A549 (cell line): ENCODE measurements around the gene GIPR. TPM values are rescaled to one million over a fixed set of nuclear protein-coding genes. Genes with fewer than 3 reads are reported as not detected.

ENCODE experiments used
- ATAC-seq, 2 experiments: fragments of 200-7000 bp in 1 of 2; fragments of >200 bp in 1 of 2; cut with Nextera tagmentation in 1 of 2; cut with Tn5 transposase in 1 of 2; 3 replicates each; pipeline versions ENCODE4 v1.8.0 to v1.9.1; 2018 to 2020; ENCODE audit warnings: mild to moderate bottlenecking in 1 of 2, moderate library complexity in 1 of 2
- CTCF ChIA-PET: fragments of 300-600 bp; sonication (Branson Sonifier 250); formaldehyde crosslinking; extraction: SDS; loops from one replicate; lab custom pipeline; 2021; ENCODE audit warnings: antibody characterized with exemption, inconsistent platforms; lab: Yijun Ruan, JAX
- POLR2A ChIA-PET: fragments of 350-600 bp; formaldehyde crosslinking; extraction: SDS; loops from one replicate; lab custom pipeline; 2021; ENCODE audit warnings: antibody characterized with exemption, inconsistent platforms; lab: Yijun Ruan, JAX
- DNase-seq, 2 experiments: peaks; one replicate each; pipeline versions ENCODE4 v3.0.0 to v3.0.0-alpha.2; 2011 to 2016; ENCODE audit warnings: low read depth in 1 of 2, low spot score in 1 of 2
- FAIRE-seq: peaks from 2 replicates; lab custom pipeline; 2011; peaks lifted over from hg19 to GRCh38; lab: Jason Lieb, UNC
- H3K27ac ChIP-seq, 2 experiments: fragments of >200 bp; sonication (Bioruptor Twin); formaldehyde crosslinking; 3 replicates each; pipeline ENCODE4 v1.5.1; 2016 to 2017
- H3K4me1 ChIP-seq: fragments of >200 bp; sonication (Bioruptor Twin); formaldehyde crosslinking; 3 replicates; pipeline ENCODE4 v1.6.1; 2016
- H3K4me2 ChIP-seq: fragments of >200 bp; sonication (Bioruptor Twin); formaldehyde crosslinking; 3 replicates; pipeline ENCODE4 v1.6.1; 2016
- H3K4me3 ChIP-seq: fragments of >200 bp; sonication (Bioruptor Twin); formaldehyde crosslinking; 3 replicates; pipeline ENCODE4 v1.5.1; 2016
- H3K9me3 ChIP-seq: fragments of >200 bp; sonication (Bioruptor Twin); formaldehyde crosslinking; 3 replicates; pipeline ENCODE4 v1.6.1; 2016
- BCL3 ChIP-seq: fragments of >200 bp; sonication (Bioruptor Twin); formaldehyde crosslinking; IDR thresholded peaks from 3 replicates; pipeline ENCODE4 v1.6.1; 2016
- BHLHE40 ChIP-seq: IDR thresholded peaks from 2 replicates; pipeline ENCODE4 v1.6.1; 2012; ENCODE audit warnings: low read depth, low read length, inconsistent platforms
- CEBPB ChIP-seq, 2 experiments: fragments of >200 bp in 1 of 2; sonication (Bioruptor Twin) in 1 of 2; formaldehyde crosslinking in 1 of 2; IDR thresholded peaks; 2 replicates each; pipeline ENCODE4 v1.6.1; 2012 to 2016
- EHF ChIP-seq: fragments of 250-450 bp; sonication (Bioruptor Pico); IDR thresholded peaks from 2 replicates; pipeline ENCODE4 v1.5.0; 2020; ENCODE audit warnings: mild to moderate bottlenecking
- EHMT2 ChIP-seq: fragments of 200-600 bp; sonication (generic); IDR thresholded peaks from 2 replicates; pipeline ENCODE4 v1.6.1; 2016; ENCODE audit warnings: antibody characterized with exemption, low read depth, mild to moderate bottlenecking, moderate library complexity
- ESRRA ChIP-seq: fragments of 150-350 bp; IDR thresholded peaks from 2 replicates; pipeline ENCODE4 v1.6.1; 2014; ENCODE audit warnings: mild to moderate bottlenecking, low read length, borderline replicate concordance
- FOSB ChIP-seq: fragments of 250-450 bp; sonication (Bioruptor Pico); IDR thresholded peaks from 2 replicates; pipeline ENCODE4 v1.5.0; 2020; ENCODE audit warnings: mild to moderate bottlenecking, moderate library complexity
- HEYL ChIP-seq: fragments of 250-450 bp; sonication (Bioruptor Pico); IDR thresholded peaks from 2 replicates; pipeline ENCODE4 v1.8.0; 2021; ENCODE audit warnings: mild to moderate bottlenecking, moderate library complexity
- HOXB13 ChIP-seq: fragments of 250-450 bp; sonication (Bioruptor Pico); IDR thresholded peaks from 2 replicates; pipeline ENCODE4 v1.5.0; 2020; ENCODE audit warnings: low read depth, mild to moderate bottlenecking, moderate library complexity
- JUNB ChIP-seq: fragments of >200 bp; sonication (Bioruptor Twin); formaldehyde crosslinking; IDR thresholded peaks from 2 replicates; pipeline ENCODE4 v1.6.1; 2016
- KDM1A ChIP-seq: fragments of 200-600 bp; sonication (generic); IDR thresholded peaks from 2 replicates; pipeline ENCODE4 v1.6.1; 2016; ENCODE audit warnings: low read depth, mild to moderate bottlenecking
- MAX ChIP-seq: IDR thresholded peaks from 2 replicates; pipeline ENCODE4 v1.6.1; 2012
- MYC ChIP-seq: IDR thresholded peaks from 2 replicates; pipeline ENCODE4 v1.6.1; 2012; ENCODE audit warnings: mild to moderate bottlenecking, inconsistent platforms, low read length, improper control_type of control experiment, borderline replicate concordance
- NFE2L2 ChIP-seq: fragments of 150-350 bp; conservative IDR thresholded peaks from 2 replicates; pipeline ENCODE4 v1.6.1; 2014; ENCODE audit warnings: low read length
- RNF2 ChIP-seq: fragments of 200-600 bp; sonication (generic); IDR thresholded peaks from 2 replicates; pipeline ENCODE4 v1.6.1; 2016; ENCODE audit warnings: low read depth, mild to moderate bottlenecking, antibody characterized with exemption, moderate library complexity, borderline replicate concordance
- SMC3 ChIP-seq: fragments of >200 bp; sonication (Bioruptor Twin); formaldehyde crosslinking; IDR thresholded peaks from 3 replicates; pipeline ENCODE4 v1.6.1; 2018; ENCODE audit warnings: inconsistent platforms
- TFCP2L1 ChIP-seq: fragments of 250-450 bp; sonication (Bioruptor Pico); IDR thresholded peaks from 2 replicates; pipeline ENCODE4 v1.5.0; 2021; ENCODE audit warnings: mild to moderate bottlenecking
- USF2 ChIP-seq: fragments of 450-650 bp; IDR thresholded peaks from 2 replicates; pipeline ENCODE4 v1.6.1; 2014; ENCODE audit warnings: antibody characterized with exemption
- ZSCAN20 ChIP-seq: fragments of 250-450 bp; sonication (Bioruptor Pico); IDR thresholded peaks from 2 replicates; pipeline ENCODE4 v1.8.0; 2022; ENCODE audit warnings: mild to moderate bottlenecking, moderate library complexity
- WGBS: methylation state at CpG from one replicate; pipeline ENCODE4 v1.1.6; 2017; ENCODE audit errors: missing lambda C conversion rate; 5-methylcytosine and 5-hydroxymethylcytosine counted together
- polyA plus RNA-seq, 4 experiments: library from polyadenylated mRNA; depleted of rRNA in 3 of 4; stranded (reverse); fragments of >200 nt; fragmentation: RNase III in 1 of 4; extraction: RNeasy Plus Mini Kit Qiagen cat#74134 plus additional on column Dnase treatment in 1 of 4; gene quantifications; 2 replicates in 3 of 4; 3 replicates in 1 of 4; pipeline ENCODE4 v1.2.3, GENCODE V29; 2011 to 2017
- TF ChIP-seq, protein P1 (sequence below): IDR thresholded peaks from 2 replicates; pipeline ENCODE4 v1.6.1; 2012; ENCODE audit warnings: low read depth, borderline replicate concordance
- TF ChIP-seq, protein P2 (sequence below): fragments of 150-350 bp; IDR thresholded peaks from 2 replicates; pipeline ENCODE4 v1.6.1; 2014; ENCODE audit warnings: low read depth, mild to moderate bottlenecking, low read length

GIPR gene
- polyA plus RNA-seq, 2 of the 4 experiments (the other 2 are of a cell fraction): 1.2 to 1.4 TPM

- CTCF ChIA-PET: interaction anchor here (0.6 to 9.3 kb wide), 8 partner anchors 10 to 229 kb away, joined by 3 to 90 read pairs (median 8); partner anchors contain the start of gene EML2
- peak; percentile 4 to 11 for ATAC-seq
Measured at GRCh38 chr19:45668342-45668871, 386 bp downstream of the GIPR start.

GRCh38 chr19:45670670-45671453, 2.8 kb downstream of the GIPR start:
- no peak for FAIRE-seq
- no peaks in the 10 kb centered on the region for H3K9me3 ChIP-seq
- POLR2A ChIA-PET: interaction anchor here (0.8 to 1.0 kb wide), 4 partner anchors 21 to 94 kb away, joined by 3 to 9 read pairs (median 4); partner anchors contain the start of genes QPCTL and SNRPD2
- H3K4me2 ChIP-seq: peak overlapping the region; percentile 89
- no peak for TF ChIP-seq NFE2L2
- no peak for TF ChIP-seq MYC
- no peak for TF ChIP-seq BHLHE40
- no peak for TF ChIP-seq CEBPB (IDR thresholded peaks at IDR 0.05)
- no peak for TF ChIP-seq BCL3
- TF ChIP-seq ESRRA: no peak
- TF ChIP-seq USF2: no peak
- no peak for TF ChIP-seq SMC3
- TF ChIP-seq FOSB: no peak
- TF ChIP-seq MAX: no peak
- TF ChIP-seq, protein P1, sequence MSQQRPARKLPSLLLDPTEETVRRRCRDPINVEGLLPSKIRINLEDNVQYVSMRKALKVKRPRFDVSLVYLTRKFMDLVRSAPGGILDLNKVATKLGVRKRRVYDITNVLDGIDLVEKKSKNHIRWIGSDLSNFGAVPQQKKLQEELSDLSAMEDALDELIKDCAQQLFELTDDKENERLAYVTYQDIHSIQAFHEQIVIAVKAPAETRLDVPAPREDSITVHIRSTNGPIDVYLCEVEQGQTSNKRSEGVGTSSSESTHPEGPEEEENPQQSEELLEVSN: no peak
- TF ChIP-seq HOXB13 (CRISPR knock-in tag): no peak
- no peak for TF ChIP-seq EHF (CRISPR knock-in tag)
- TF ChIP-seq TFCP2L1 (CRISPR knock-in tag): no peak
- TF ChIP-seq ZSCAN20 (CRISPR knock-in tag): no peak
- TF ChIP-seq EHMT2: no peak
- TF ChIP-seq RNF2: no peak
- H3K4me1 ChIP-seq: peaks cover 27% of the 10 kb centered on the region
- WGBS: 27% methylated on average over 38 of the region's 42 CpGs
- peak overlapping the region; percentile 60 to 76 for H3K27ac ChIP-seq
- CTCF ChIA-PET: interaction anchor here (0.6 to 9.3 kb wide), 9 partner anchors 10 to 471 kb away, joined by 3 to 90 read pairs (median 6); partner anchors contain the start of genes QPCTL and SNRPD2
- DNase-seq: peak; percentile 97
- H3K4me3 ChIP-seq: peak overlapping the region; percentile 39
- ATAC-seq: peak; percentile 33 to 72

More at GRCh38 chr19:45668342-45668871, 386 bp downstream of the GIPR start:
- 3% methylated on average over 19 of the region's 19 CpGs for WGBS
- Histone ChIP-seq H3K4me1 (peaks cover 27% of the 10 kb centered on the region), H3K4me3 (peak overlapping the region; percentile 46), H3K9me3 (no peaks in the 10 kb centered on the region), H3K27ac (peak overlapping the region; percentile 65 to 81), H3K4me2 (peak overlapping the region; percentile 100)
- DNase-seq (no peak), FAIRE-seq (no peak)
- TF ChIP-seq RNF2 (no peak), JUNB (no peak), KDM1A (no peak), HEYL (CRISPR knock-in tag) (no peak)
- POLR2A ChIA-PET: interaction anchor here (0.8 to 1.7 kb wide), 2 partner anchors 9 to 24 kb away, joined by 6 read pairs; partner anchors contain the start of genes QPCTL and SNRPD2

- FAIRE-seq (no peak), ATAC-seq (no peak), DNase-seq (no peak)
- Histone ChIP-seq H3K27ac (no peak overlapping the region), H3K9me3 (no peaks in the 10 kb centered on the region), H3K4me2 (no peak overlapping the region), H3K4me3 (no peak overlapping the region), H3K4me1 (peaks cover 18% of the 10 kb centered on the region)
- CTCF ChIA-PET: interaction anchor here (0.9 to 10.9 kb wide), 8 partner anchors 8 to 95 kb away, joined by 3 to 159 read pairs (median 4); partner anchors contain the start of genes QPCTL, SIX5 and SNRPD2
- POLR2A ChIA-PET: no interaction called here
- 79% methylated on average over 7 of the region's 7 CpGs for WGBS
- TF ChIP-seq, protein P2, sequence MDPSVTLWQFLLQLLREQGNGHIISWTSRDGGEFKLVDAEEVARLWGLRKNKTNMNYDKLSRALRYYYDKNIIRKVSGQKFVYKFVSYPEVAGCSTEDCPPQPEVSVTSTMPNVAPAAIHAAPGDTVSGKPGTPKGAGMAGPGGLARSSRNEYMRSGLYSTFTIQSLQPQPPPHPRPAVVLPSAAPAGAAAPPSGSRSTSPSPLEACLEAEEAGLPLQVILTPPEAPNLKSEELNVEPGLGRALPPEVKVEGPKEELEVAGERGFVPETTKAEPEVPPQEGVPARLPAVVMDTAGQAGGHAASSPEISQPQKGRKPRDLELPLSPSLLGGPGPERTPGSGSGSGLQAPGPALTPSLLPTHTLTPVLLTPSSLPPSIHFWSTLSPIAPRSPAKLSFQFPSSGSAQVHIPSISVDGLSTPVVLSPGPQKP: no peak
- no peak for TF ChIP-seq NFE2L2
Measured at GRCh38 chr19:45674946-45675345, 6.9 kb downstream of the GIPR start.
